HG03196 (cell line): ENCODE measurements around the gene SACS.
A peak's percentile ranks its signal among the peaks of the same experiment; 100 is the strongest.

ENCODE experiments used
- ATAC-seq: cut with Tn5 transposase; IDR thresholded peaks from one replicate; pipeline ENCODE4 v1.9.1; 2021; ENCODE audit not compliant: unreplicated experiment

The SACS gene

DNA sequence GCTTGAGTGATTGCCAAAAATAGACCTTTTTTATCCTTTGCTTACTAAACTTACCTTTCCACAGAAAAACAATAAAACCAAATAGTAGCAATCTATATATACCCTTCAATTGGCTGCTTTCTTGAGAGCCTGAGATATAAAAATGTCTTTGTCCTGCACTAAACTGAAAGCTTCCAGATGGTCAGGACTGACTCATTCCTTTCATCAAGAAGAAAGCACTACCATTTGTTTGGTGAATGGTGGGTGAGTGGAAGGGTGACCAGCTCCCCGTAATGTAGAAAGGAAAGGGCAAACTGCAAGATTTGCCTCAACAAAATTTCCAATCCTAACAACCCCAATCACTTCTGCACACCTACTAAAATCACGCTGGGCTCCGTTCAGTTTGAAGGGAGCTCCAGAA is 67.8 kb downstream of the SACS start:
- ATAC-seq: no peak

GRCh38 chr13:23359882-23360281 is 73.6 kb downstream of the SACS start:
- ATAC-seq: no peak

GRCh38 chr13:23357349-23357748 is 76.2 kb downstream of the SACS start:
- ATAC-seq: no peak

DNA sequence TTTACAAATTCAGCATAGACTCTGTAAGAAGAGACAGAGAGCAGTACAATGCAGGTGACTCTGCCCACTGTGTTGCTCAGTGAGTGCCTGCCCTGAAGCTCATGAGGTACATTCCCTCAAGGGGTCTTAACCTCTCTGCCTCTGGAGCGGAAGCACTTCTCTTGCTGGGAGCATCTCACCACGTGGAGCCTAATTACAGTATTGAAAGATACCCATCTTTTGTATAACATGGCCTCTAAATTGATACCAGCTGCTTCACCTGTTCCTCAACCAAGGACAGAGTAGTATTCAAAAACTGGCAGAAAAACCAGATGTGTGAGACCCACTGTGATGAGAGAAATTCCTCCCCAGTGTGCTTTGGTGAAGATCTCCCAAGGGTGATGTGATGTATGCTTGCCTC is 77.1 kb downstream of the SACS start:
- ATAC-seq: no peak

DNA sequence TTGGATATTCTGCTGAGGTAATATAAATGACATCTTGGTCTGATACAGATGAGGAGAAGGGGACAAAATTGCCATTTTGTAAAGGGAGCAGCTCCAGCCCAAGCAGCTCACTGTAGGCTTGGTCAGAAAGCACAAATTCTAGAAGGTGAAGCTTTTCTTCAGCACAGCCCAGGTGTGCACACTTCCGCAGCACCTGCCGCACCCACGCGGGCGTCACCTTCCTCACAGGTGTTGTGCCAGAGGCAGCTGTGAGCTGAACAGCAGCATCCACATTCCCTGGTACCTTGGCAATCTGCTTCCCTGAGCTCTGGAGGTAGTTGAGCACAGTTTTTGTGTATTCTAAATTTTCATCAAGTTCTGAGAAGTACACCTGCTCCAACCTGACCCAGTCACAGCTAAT is 79.0 kb downstream of the SACS start:
- no peak for ATAC-seq

DNA sequence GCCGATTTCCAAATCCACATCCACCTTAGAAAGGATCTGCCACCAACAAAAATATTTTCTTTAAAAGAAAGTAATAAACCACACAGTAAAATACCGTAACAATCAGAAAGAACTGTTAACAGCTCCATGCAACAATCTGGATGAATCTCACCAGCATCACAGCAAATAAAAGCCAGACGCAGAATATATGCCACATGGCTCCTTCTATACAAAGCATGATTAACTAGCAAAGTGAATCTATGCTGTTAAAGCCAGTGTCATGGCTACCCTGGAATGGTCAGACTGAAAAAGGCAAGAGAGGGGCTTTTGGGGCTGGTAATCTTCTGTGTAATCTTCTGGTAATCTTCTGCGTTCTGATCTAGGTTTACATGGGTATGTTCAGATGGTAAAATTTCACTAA is 81.3 kb downstream of the SACS start:
- no peak for ATAC-seq

GRCh38 chr13:23350009-23350408 is 83.5 kb downstream of the SACS start:
- ATAC-seq: no peak

- ATAC-seq: no peak
Measured at GRCh38 chr13:23349161-23349897, 84.2 kb downstream of the SACS start.

GRCh38 chr13:23348262-23349127 is 85.0 kb downstream of the SACS start:
- ATAC-seq: no peak

GRCh38 chr13:23347601-23348000 is 85.9 kb downstream of the SACS start:
- no peak for ATAC-seq

GRCh38 chr13:23344931-23345595 is 88.4 kb downstream of the SACS start:
- no peak for ATAC-seq

- no peak for ATAC-seq
Measured at GRCh38 chr13:23339225-23339624, 94.3 kb downstream of the SACS start.

GRCh38 chr13:23330356-23330755 is 103.1 kb downstream of the SACS start:
- ATAC-seq: no peak

GRCh38 chr13:23325191-23325590 is 108.3 kb downstream of the SACS start:
- no peak for ATAC-seq

DNA sequence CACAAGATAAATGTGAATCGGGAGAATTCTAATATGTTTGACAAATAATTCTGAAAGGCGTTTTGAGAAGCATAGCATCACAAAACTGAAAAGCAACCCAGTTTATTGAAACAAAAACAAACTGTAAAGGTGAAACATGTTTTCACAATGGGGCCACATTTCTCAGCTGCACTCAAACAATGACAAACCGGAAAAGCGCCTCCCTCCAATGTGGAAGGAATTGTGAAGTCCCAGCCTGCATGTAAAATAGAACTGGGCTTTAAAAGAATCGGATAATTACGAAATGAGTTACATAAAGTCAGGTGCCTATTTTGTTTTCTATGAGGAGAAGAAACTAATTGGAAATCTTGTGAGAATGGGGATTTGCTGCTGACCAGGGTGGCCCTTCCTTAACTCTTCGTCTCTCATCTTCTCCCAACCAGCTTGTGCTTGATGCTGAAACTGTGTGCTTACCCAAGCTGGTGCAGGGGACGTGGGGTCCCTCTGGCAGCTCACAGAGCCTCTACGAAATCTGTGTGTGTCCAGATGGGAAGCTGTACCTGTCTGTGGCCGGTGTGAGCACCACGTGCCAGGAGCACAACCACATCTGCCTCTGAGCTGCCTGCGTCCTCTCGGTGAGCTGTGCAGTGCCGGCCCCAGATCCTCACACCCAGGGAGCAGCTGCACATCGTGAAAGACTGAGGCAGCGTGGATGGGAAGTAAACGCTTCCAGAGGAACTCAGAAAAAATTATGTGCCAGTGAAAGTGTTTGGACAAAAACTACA is 109.4 kb downstream of the SACS start:
- ATAC-seq: no peak

DNA sequence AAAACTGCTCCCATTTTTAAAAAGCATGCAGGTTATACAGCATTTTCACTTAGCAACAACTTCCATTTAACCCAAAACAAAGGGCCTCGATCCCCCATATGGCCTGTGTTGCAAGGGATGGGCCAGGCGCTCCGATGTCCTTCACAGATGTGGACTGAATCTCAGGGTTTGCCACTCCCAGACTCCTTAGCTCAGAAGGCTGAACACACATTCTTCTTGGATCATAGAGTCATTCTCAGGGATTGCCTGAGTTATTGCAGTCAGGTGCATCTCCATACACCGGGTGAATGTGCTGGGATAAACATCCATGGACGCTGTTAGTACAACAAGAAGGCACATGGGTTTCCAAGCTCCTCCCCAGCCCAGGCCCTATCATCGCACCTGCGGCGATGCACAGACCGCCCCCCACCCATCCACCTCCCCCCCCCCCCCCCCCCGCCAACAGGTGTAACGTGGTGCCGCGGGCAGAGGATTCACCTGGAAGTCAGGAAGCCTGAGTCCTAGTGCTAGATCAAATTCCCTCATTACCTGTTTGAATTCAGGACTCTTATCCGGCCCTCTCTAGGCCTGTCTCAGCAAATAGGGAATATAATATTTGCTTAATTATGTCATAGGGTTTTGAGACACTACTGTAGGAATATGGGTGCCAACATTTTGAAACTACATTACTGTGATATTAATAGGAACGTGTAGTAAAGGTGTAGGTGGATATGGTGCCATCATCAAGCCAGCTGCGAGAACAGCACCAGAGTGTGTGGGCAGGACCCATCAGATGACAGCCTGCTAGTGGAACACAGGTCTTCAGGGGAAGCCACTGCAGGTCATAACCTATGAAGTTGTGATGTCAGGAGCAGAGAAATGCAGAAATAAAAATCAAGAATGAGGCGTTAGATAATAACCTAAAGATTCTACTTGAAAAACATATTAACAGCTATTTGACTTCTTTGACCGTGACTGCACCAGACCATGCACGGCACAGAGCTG is 110.9 kb downstream of the SACS start:
- ATAC-seq: no peak

- ATAC-seq: peak; percentile 86
Measured at GRCh38 chr13:23321535-23322241, 111.8 kb downstream of the SACS start.

- ATAC-seq: no peak
Measured at GRCh38 chr13:23320926-23321534, 112.5 kb downstream of the SACS start.

GRCh38 chr13:23319883-23320224 is 113.6 kb downstream of the SACS start:
- ATAC-seq: no peak
